IMR-90 (cell line): ENCODE data around the gene AGR3.

ENCODE experiments used
- POLR2A ChIP-seq: IDR thresholded peaks from 2 replicates; pipeline ENCODE4 v1.6.1; 2012; ENCODE audit warnings: mild to moderate bottlenecking, low read depth, low read length
- RAD21 ChIP-seq: IDR thresholded peaks from 2 replicates; pipeline ENCODE4 v1.6.1; 2012; ENCODE audit warnings: low read length, improper control_type of control experiment
- TF ChIP-seq, protein P1 (sequence below): conservative IDR thresholded peaks from 2 replicates; pipeline ENCODE4 v1.5.1; 2012; ENCODE audit warnings: mild to moderate bottlenecking, low read depth, low read length, improper control_type of control experiment

DNA sequence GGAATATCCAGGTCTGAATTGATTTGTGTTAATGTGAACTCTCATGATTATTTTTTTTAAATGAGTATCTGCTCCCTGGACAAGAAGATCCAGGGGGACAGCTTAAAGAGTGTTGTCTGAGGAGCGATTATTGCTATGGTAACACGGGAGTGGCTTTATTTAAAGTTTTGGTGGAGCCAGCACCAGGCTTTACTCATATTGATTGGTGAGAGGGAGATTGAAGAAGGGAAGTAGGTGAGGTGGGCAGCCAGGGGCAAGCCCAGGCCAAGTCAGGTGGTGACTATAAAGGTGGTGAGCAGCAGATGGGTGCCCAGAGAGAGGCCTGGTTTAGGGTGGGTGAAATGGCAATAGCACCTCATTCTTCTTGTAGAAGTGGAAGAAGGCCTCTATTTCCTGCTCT lies 66.8 kb downstream of the AGR3 start:
- TF ChIP-seq, protein P1, sequence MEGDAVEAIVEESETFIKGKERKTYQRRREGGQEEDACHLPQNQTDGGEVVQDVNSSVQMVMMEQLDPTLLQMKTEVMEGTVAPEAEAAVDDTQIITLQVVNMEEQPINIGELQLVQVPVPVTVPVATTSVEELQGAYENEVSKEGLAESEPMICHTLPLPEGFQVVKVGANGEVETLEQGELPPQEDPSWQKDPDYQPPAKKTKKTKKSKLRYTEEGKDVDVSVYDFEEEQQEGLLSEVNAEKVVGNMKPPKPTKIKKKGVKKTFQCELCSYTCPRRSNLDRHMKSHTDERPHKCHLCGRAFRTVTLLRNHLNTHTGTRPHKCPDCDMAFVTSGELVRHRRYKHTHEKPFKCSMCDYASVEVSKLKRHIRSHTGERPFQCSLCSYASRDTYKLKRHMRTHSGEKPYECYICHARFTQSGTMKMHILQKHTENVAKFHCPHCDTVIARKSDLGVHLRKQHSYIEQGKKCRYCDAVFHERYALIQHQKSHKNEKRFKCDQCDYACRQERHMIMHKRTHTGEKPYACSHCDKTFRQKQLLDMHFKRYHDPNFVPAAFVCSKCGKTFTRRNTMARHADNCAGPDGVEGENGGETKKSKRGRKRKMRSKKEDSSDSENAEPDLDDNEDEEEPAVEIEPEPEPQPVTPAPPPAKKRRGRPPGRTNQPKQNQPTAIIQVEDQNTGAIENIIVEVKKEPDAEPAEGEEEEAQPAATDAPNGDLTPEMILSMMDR: no peak
- no peak for TF ChIP-seq POLR2A
- TF ChIP-seq RAD21: no peak
